BJ (cell line): ENCODE results near the gene IQCH. TPM values are rescaled to one million over a fixed set of nuclear protein-coding genes. Genes with fewer than 3 reads are reported as not detected.

ENCODE experiments used
- CTCF ChIA-PET: fragments of 350-600 bp; formaldehyde crosslinking; extraction: SDS; loops from one replicate; lab custom pipeline; 2021; ENCODE audit warnings: antibody characterized with exemption, inconsistent platforms; lab: Yijun Ruan, JAX
- POLR2A ChIA-PET: fragments of 300-600 bp; sonication (Branson Sonifier 250); formaldehyde crosslinking; extraction: SDS; loops from one replicate; lab custom pipeline; 2021; ENCODE audit warnings: antibody characterized with exemption; lab: Charles Lee
- DNase-seq: peaks from one replicate; pipeline ENCODE4 v3.0.0-alpha.2; 2011; ENCODE audit warnings: low read depth
- H3K27me3 ChIP-seq: 2 replicates; pipeline ENCODE4 v1.6.0; 2011; ENCODE audit warnings: low read length; ENCODE audit not compliant: control insufficient read depth, insufficient read depth
- H3K36me3 ChIP-seq: 2 replicates; pipeline ENCODE4 v1.5.1; 2011; ENCODE audit warnings: low read length; ENCODE audit not compliant: control insufficient read depth, insufficient read depth
- H3K4me3 ChIP-seq: 2 replicates; pipeline ENCODE4 v1.5.1; 2011; ENCODE audit warnings: low read depth, mild to moderate bottlenecking, control low read depth, low read length
- CTCF ChIP-seq: IDR thresholded peaks from 2 replicates; pipeline ENCODE4 v1.5.1; 2011; ENCODE audit warnings: low read depth, mild to moderate bottlenecking, control low read depth, inconsistent platforms, low read length, moderate library complexity; ENCODE audit not compliant: insufficient read depth
- polyA plus RNA-seq: library from polyadenylated mRNA; depleted of rRNA; stranded (reverse); fragments of >200 nt; gene quantifications from 2 replicates; pipeline ENCODE4 v1.2.3, GENCODE V29; 2011

The IQCH gene
- polyA plus RNA-seq, 1 experiment, result 0.82 TPM

GRCh38 chr15:67319961-67320360 lies 65.4 kb downstream of the IQCH start:
- CTCF ChIA-PET, result interaction anchor here (1.2 to 1.3 kb wide), 2 partner anchors 11 to 16 kb away, joined by 3 to 5 read pairs; no protein-coding TSS in a partner anchor
- Histone ChIP-seq H3K4me3 (no peak overlapping the region), H3K36me3 (no peaks in the 10 kb centered on the region), H3K27me3 (no peaks in the 10 kb centered on the region)
- POLR2A ChIA-PET, result no interaction called here
- DNase-seq, result no peak
- TF ChIP-seq CTCF, result no peak

- no peaks in the 10 kb centered on the region for H3K27me3 ChIP-seq
- no peaks in the 10 kb centered on the region for H3K36me3 ChIP-seq
- DNase-seq, result no peak
- ChIA-PET POLR2A (no interaction called here), CTCF (interaction anchor here (1.2 to 1.3 kb wide), 2 partner anchors 10 to 18 kb away, joined by 3 to 5 read pairs; no protein-coding TSS in a partner anchor)
- TF ChIP-seq CTCF, result no peak
- no peak overlapping the region for H3K4me3 ChIP-seq
These were observed 66.8 kb downstream of the IQCH start for GRCh38 chr15:67321352-67321751.

GRCh38 chr15:67322481-67322880 lies 67.9 kb downstream of the IQCH start:
- no peak for DNase-seq
- no peak for TF ChIP-seq CTCF
- CTCF ChIA-PET, result interaction anchor here (0.7 to 1.6 kb wide), 2 partner anchors 12 to 356 kb away, joined by 3 to 4 read pairs; no protein-coding TSS in a partner anchor

GRCh38 chr15:67327312-67327711 lies 72.7 kb downstream of the IQCH start:
- no peak for TF ChIP-seq CTCF
- POLR2A ChIA-PET, result no interaction called here
- Histone ChIP-seq H3K27me3 (no peaks in the 10 kb centered on the region), H3K36me3 (no peaks in the 10 kb centered on the region), H3K4me3 (no peak overlapping the region)
- no peak for DNase-seq
- CTCF ChIA-PET, result interaction anchor here (1.0 to 1.4 kb wide), 4 partner anchors 11 to 106 kb away, joined by 3 to 4 read pairs (median 4); no protein-coding TSS in a partner anchor

More at GRCh38 chr15:67322481-67322880, 67.9 kb downstream of the IQCH start:
- Histone ChIP-seq H3K36me3 (no peaks in the 10 kb centered on the region), H3K27me3 (no peaks in the 10 kb centered on the region), H3K4me3 (no peak overlapping the region)
- POLR2A ChIA-PET, result no interaction called here

- POLR2A ChIA-PET, result no interaction called here
- Histone ChIP-seq H3K27me3 (no peaks in the 10 kb centered on the region), H3K36me3 (no peaks in the 10 kb centered on the region), H3K4me3 (no peak overlapping the region)
- CTCF ChIA-PET, result interaction anchor here (1.0 to 1.4 kb wide), 4 partner anchors 10 to 106 kb away, joined by 3 to 4 read pairs (median 4); no protein-coding TSS in a partner anchor
- DNase-seq, result no peak
- TF ChIP-seq CTCF, result no peak
These were observed 73.2 kb downstream of the IQCH start for GRCh38 chr15:67327737-67328136.
